Measurements from ENCODE around the gene LIN7B. TPM values are rescaled to one million over a fixed set of nuclear protein-coding genes. Genes with fewer than 3 reads are reported as not detected.

Gene LIN7B
- total and polyA plus RNA-seq, 4 donors: 2.2 to 3.8 (median 2.8) TPM

- no peak for DNase-seq (ENCODE audit: low spot score)
- H3K9me3 ChIP-seq (ENCODE audit: control insufficient read depth in 4 of 4, low read length in 3 of 4): no peaks in the 10 kb centered on the region
- no peaks in the 10 kb centered on the region for H3K27me3 ChIP-seq (ENCODE audit: control insufficient read depth in 4 of 4, insufficient read depth in 4 of 4, low read length in 3 of 4)
- H3K27ac ChIP-seq (ENCODE audit: low read depth in 1 of 2, low read length in 2 of 2): no peak overlapping the region
- peaks cover 0 to 5% (median 0%) of the 10 kb centered on the region in 4 donors for H3K4me1 ChIP-seq (ENCODE audit: control insufficient read depth in 4 of 4, insufficient read depth in 4 of 4, low read length in 3 of 4)
- H3K4me3 ChIP-seq (ENCODE audit: low read depth in 1 of 3, low read length in 3 of 3): no peak overlapping the region
- TF ChIP-seq CTCF (IDR thresholded peaks at IDR 0.05; ENCODE audit: low read depth, low read length, missing input control) (no peak), NR2F2 (IDR thresholded peaks at IDR 0.05) (no peak), EGR1 (IDR thresholded peaks at IDR 0.05; ENCODE audit: low read depth in 2 of 2) (no peak), HNF4G (IDR thresholded peaks at IDR 0.05) (no peak), RXRA (IDR thresholded peaks at IDR 0.05) (no peak), RAD21 (IDR thresholded peaks at IDR 0.05) (no peak), ZBTB33 (IDR thresholded peaks at IDR 0.05) (no peak), MAX (IDR thresholded peaks at IDR 0.05) (no peak), FOXA2 (IDR thresholded peaks at IDR 0.05) (no peak), REST (IDR thresholded peaks at IDR 0.05) (no peak), TAF1 (conservative IDR thresholded peaks at IDR 0.05) (no peak)
- peaks cover 0 to 3% (median 0%) of the 10 kb centered on the region in 4 donors for H3K36me3 ChIP-seq (ENCODE audit: control insufficient read depth in 4 of 4, insufficient read depth in 3 of 4, low read depth in 1 of 4, low read length in 3 of 4)
- 66% methylated on average over 24 of the region's 24 CpGs for WGBS
- no peak overlapping the region for H3K9ac ChIP-seq (ENCODE audit: low read depth in 1 of 2, low read length in 2 of 2)
Measured at GRCh38 chr19:49165111-49165750, 51.1 kb downstream of the LIN7B start.

GRCh38 chr19:49165865-49166301 lies 51.7 kb downstream of the LIN7B start:
- Histone ChIP-seq H3K36me3 (ENCODE audit: control insufficient read depth in 4 of 4, insufficient read depth in 3 of 4, low read depth in 1 of 4, low read length in 3 of 4) (peaks cover 0 to 3% (median 0%) of the 10 kb centered on the region in 4 donors), H3K9ac (ENCODE audit: low read depth in 1 of 2, low read length in 2 of 2) (no peak overlapping the region), H3K9me3 (ENCODE audit: control insufficient read depth in 4 of 4, low read length in 3 of 4) (no peaks in the 10 kb centered on the region), H3K27ac (ENCODE audit: low read depth in 1 of 2, low read length in 2 of 2) (no peak overlapping the region), H3K4me3 (ENCODE audit: low read depth in 1 of 3, low read length in 3 of 3) (no peak overlapping the region), H3K4me1 (ENCODE audit: control insufficient read depth in 4 of 4, insufficient read depth in 4 of 4, low read length in 3 of 4) (peaks cover 0 to 9% (median 2%) of the 10 kb centered on the region in 4 donors), H3K27me3 (ENCODE audit: control insufficient read depth in 4 of 4, insufficient read depth in 4 of 4, low read length in 3 of 4) (no peaks in the 10 kb centered on the region)
- no peak for DNase-seq (ENCODE audit: low spot score)
- WGBS: 38% methylated on average over 30 of the region's 30 CpGs
- TF ChIP-seq GABPA (IDR thresholded peaks at IDR 0.05 in 1 of 2, conservative IDR thresholded peaks at IDR 0.05 in 1 of 2) (no peak), HNF4A (conservative IDR thresholded peaks at IDR 0.05) (no peak), FOXA2 (IDR thresholded peaks at IDR 0.05) (no peak), HNF4G (IDR thresholded peaks at IDR 0.05) (no peak), NR2F2 (IDR thresholded peaks at IDR 0.05) (no peak), YY1 (IDR thresholded peaks at IDR 0.05) (no peak), ZBTB33 (IDR thresholded peaks at IDR 0.05) (no peak), CTCF (IDR thresholded peaks at IDR 0.05; ENCODE audit: low read depth, low read length, missing input control) (no peak), SP1 (IDR thresholded peaks at IDR 0.05) (no peak), JUND (IDR thresholded peaks at IDR 0.05) (no peak), RXRA (IDR thresholded peaks at IDR 0.05) (no peak), MAX (IDR thresholded peaks at IDR 0.05) (no peak), TAF1 (conservative IDR thresholded peaks at IDR 0.05) (no peak), RAD21 (IDR thresholded peaks at IDR 0.05) (no peak)

Measured in liver (tissue), 9 donors.